BLaER1 treated with 17β-estradiol and CSF1 and Interleukin-3, amounts not matched to agents 10 nM and 100 nM (cell line): ENCODE data around the gene DIP2B.

Source experiments
- H3K27ac ChIP-seq, 11 experiments: shearing (Covaris generic); formaldehyde crosslinking; 2 replicates each; pipeline ENCODE4 v1.8.1; 2022
- H3K27me3 ChIP-seq, 11 experiments: shearing (Covaris generic); formaldehyde crosslinking; 2 replicates each; pipeline ENCODE4 v1.8.1; 2022
- H3K36me3 ChIP-seq, 11 experiments: shearing (Covaris generic); formaldehyde crosslinking; 2 replicates each; pipeline ENCODE4 v1.8.1; 2022
- H3K4me1 ChIP-seq, 10 experiments: shearing (Covaris generic); formaldehyde crosslinking; 2 replicates each; pipeline ENCODE4 v1.8.1; 2022
- H3K4me2 ChIP-seq, 11 experiments: shearing (Covaris generic); formaldehyde crosslinking; 2 replicates each; pipeline ENCODE4 v1.8.1; 2022
- H3K4me3 ChIP-seq, 10 experiments: shearing (Covaris generic); formaldehyde crosslinking; 2 replicates each; pipeline ENCODE4 v1.8.1; 2022
- H3K9ac ChIP-seq, 11 experiments: shearing (Covaris generic); formaldehyde crosslinking; 2 replicates each; pipeline ENCODE4 v1.8.1; 2022
- H3K9me3 ChIP-seq, 11 experiments: shearing (Covaris generic); formaldehyde crosslinking; replicated peaks in 1 of 11; 2 replicates each; pipeline ENCODE4 v1.8.1; 2022
- H4K20me1 ChIP-seq, 11 experiments: shearing (Covaris generic); formaldehyde crosslinking; 2 replicates each; pipeline ENCODE4 v1.8.1; 2022
- Cebpa-rat ChIP-seq, 11 experiments: shearing (Covaris generic); IDR thresholded peaks; 2 replicates each; pipeline ENCODE4 v1.8.1; 2022

The DIP2B gene

GRCh38 chr12:50610171-50610570 lies 105.4 kb downstream of the DIP2B start:
- Histone ChIP-seq H3K27ac (peak overlapping the region in 3 of 11 experiments; percentile 71 to 74 (median 73); a peak in 4 of 22 replicates), H3K9ac (no peak overlapping the region), H3K4me3 (no peak overlapping the region), H3K4me2 (peak overlapping the region in 6 of 11 experiments; percentile 52 to 91 (median 75); a peak in 12 of 22 replicates), H3K4me1 (peaks cover 14 to 97% (median 51%) of the 10 kb centered on the region in 10 experiments), H3K36me3 (peaks cover 4 to 52% (median 26%) of the 10 kb centered on the region in 11 experiments; a peak in 18 of 22 replicates), H3K27me3 (no peaks in the 10 kb centered on the region), H3K9me3 (no peaks in the 10 kb centered on the region), H4K20me1 (peaks cover 0 to 96% (median 72%) of the 10 kb centered on the region in 11 experiments; a peak in 17 of 22 replicates)
- TF ChIP-seq Cebpa-rat (IDR thresholded peaks at IDR 0.05): no peak

- Histone ChIP-seq H3K4me3 (peak overlapping the region in 1 of 10 experiments; percentile 19; a peak in 2 of 20 replicates), H4K20me1 (peaks cover 3 to 96% (median 72%) of the 10 kb centered on the region in 11 experiments; a peak in 17 of 22 replicates), H3K36me3 (peaks cover 4 to 42% (median 20%) of the 10 kb centered on the region in 11 experiments; a peak in 17 of 22 replicates), H3K27ac (peak overlapping the region in 9 of 11 experiments; percentile 33 to 74 (median 67); a peak in 17 of 22 replicates), H3K9ac (peak overlapping the region in 9 of 11 experiments; percentile 4 to 67 (median 57); a peak in 13 of 22 replicates), H3K9me3 (no peaks in the 10 kb centered on the region), H3K27me3 (no peaks in the 10 kb centered on the region), H3K4me2 (peak overlapping the region; percentile 11 to 91 (median 57); a peak in 21 of 22 replicates), H3K4me1 (peaks cover 14 to 100% (median 50%) of the 10 kb centered on the region in 10 experiments)
- TF ChIP-seq Cebpa-rat (IDR thresholded peaks at IDR 0.05): no peak
Observed at GRCh38 chr12:50611021-50611744, 106.4 kb downstream of the DIP2B start.

- peak overlapping the region in 2 of 11 experiments; percentile 3 to 32; a peak in 2 of 22 replicates for H3K27ac ChIP-seq
- no peaks in the 10 kb centered on the region for H3K27me3 ChIP-seq
- peaks cover 14 to 91% (median 40%) of the 10 kb centered on the region in 10 experiments for H3K4me1 ChIP-seq
- H3K9ac ChIP-seq: no peak overlapping the region
- peaks cover 4 to 44% (median 20%) of the 10 kb centered on the region in 11 experiments; a peak in 15 of 22 replicates for H3K36me3 ChIP-seq
- no peaks in the 10 kb centered on the region for H3K9me3 ChIP-seq
- peak overlapping the region in 4 of 11 experiments; percentile 52 to 91 (median 84); a peak in 7 of 22 replicates for H3K4me2 ChIP-seq
- TF ChIP-seq Cebpa-rat (IDR thresholded peaks at IDR 0.05): no peak
- no peak overlapping the region for H3K4me3 ChIP-seq
- H4K20me1 ChIP-seq: peaks cover 3 to 95% (median 69%) of the 10 kb centered on the region in 11 experiments; a peak in 17 of 22 replicates
Observed at GRCh38 chr12:50612882-50613281, 108.1 kb downstream of the DIP2B start.

- no peak for TF ChIP-seq Cebpa-rat (IDR thresholded peaks at IDR 0.05)
- Histone ChIP-seq H3K36me3 (peaks cover 4 to 47% (median 16%) of the 10 kb centered on the region in 11 experiments; a peak in 15 of 22 replicates), H3K4me1 (peaks cover 14 to 91% (median 40%) of the 10 kb centered on the region in 10 experiments), H3K9me3 (no peaks in the 10 kb centered on the region), H3K27me3 (no peaks in the 10 kb centered on the region), H4K20me1 (peaks cover 3 to 95% (median 68%) of the 10 kb centered on the region in 11 experiments; a peak in 18 of 22 replicates), H3K27ac (peak overlapping the region in 2 of 11 experiments; percentile 3 to 32; a peak in 2 of 22 replicates), H3K9ac (no peak overlapping the region; a peak in 1 of 22 replicates), H3K4me2 (peak overlapping the region in 3 of 11 experiments; percentile 79 to 91 (median 89); a peak in 6 of 22 replicates), H3K4me3 (no peak overlapping the region)
Observed at GRCh38 chr12:50613463-50613862, 108.7 kb downstream of the DIP2B start.

GRCh38 chr12:50614167-50614759 lies 109.5 kb downstream of the DIP2B start:
- H3K4me3 ChIP-seq: no peak overlapping the region
- no peaks in the 10 kb centered on the region for H3K9me3 ChIP-seq
- peak overlapping the region in 5 of 11 experiments; percentile 7 to 91 (median 79); a peak in 7 of 22 replicates for H3K4me2 ChIP-seq
- peaks cover 14 to 91% (median 39%) of the 10 kb centered on the region in 10 experiments for H3K4me1 ChIP-seq
- H4K20me1 ChIP-seq: peaks cover 4 to 97% (median 75%) of the 10 kb centered on the region in 11 experiments; a peak in 19 of 22 replicates
- H3K9ac ChIP-seq: no peak overlapping the region
- H3K36me3 ChIP-seq: peaks cover 4 to 47% (median 16%) of the 10 kb centered on the region in 11 experiments; a peak in 15 of 22 replicates
- no peaks in the 10 kb centered on the region for H3K27me3 ChIP-seq
- no peak for TF ChIP-seq Cebpa-rat (IDR thresholded peaks at IDR 0.05)
- H3K27ac ChIP-seq: no peak overlapping the region; a peak in 1 of 22 replicates

GRCh38 chr12:50615145-50615906 lies 110.5 kb downstream of the DIP2B start:
- no peak overlapping the region; a peak in 1 of 22 replicates for H3K27ac ChIP-seq
- peaks cover 17 to 91% (median 46%) of the 10 kb centered on the region in 10 experiments for H3K4me1 ChIP-seq
- no peaks in the 10 kb centered on the region for H3K9me3 ChIP-seq
- H3K4me2 ChIP-seq: peak overlapping the region in 3 of 11 experiments; percentile 17 to 89 (median 22); a peak in 3 of 22 replicates
- no peak overlapping the region for H3K9ac ChIP-seq
- H3K36me3 ChIP-seq: peaks cover 4 to 43% (median 16%) of the 10 kb centered on the region in 11 experiments; a peak in 15 of 22 replicates
- no peak overlapping the region for H3K4me3 ChIP-seq
- TF ChIP-seq Cebpa-rat (IDR thresholded peaks at IDR 0.05): no peak
- H3K27me3 ChIP-seq: no peaks in the 10 kb centered on the region
- peaks cover 14 to 98% (median 84%) of the 10 kb centered on the region in 11 experiments; a peak in 20 of 22 replicates for H4K20me1 ChIP-seq

GRCh38 chr12:50615907-50616296 lies 111.1 kb downstream of the DIP2B start:
- Histone ChIP-seq H3K36me3 (peaks cover 4 to 43% (median 16%) of the 10 kb centered on the region in 11 experiments; a peak in 15 of 22 replicates), H4K20me1 (peaks cover 20 to 98% (median 84%) of the 10 kb centered on the region in 11 experiments; a peak in 20 of 22 replicates), H3K4me3 (no peak overlapping the region), H3K9ac (no peak overlapping the region), H3K4me1 (peaks cover 17 to 91% (median 46%) of the 10 kb centered on the region in 10 experiments), H3K9me3 (no peaks in the 10 kb centered on the region), H3K27me3 (no peaks in the 10 kb centered on the region), H3K27ac (no peak overlapping the region; a peak in 1 of 22 replicates), H3K4me2 (peak overlapping the region in 3 of 11 experiments; percentile 8 to 22 (median 17); a peak in 3 of 22 replicates)
- TF ChIP-seq Cebpa-rat (IDR thresholded peaks at IDR 0.05): no peak

GRCh38 chr12:50617657-50618056 lies 112.9 kb downstream of the DIP2B start:
- H4K20me1 ChIP-seq: peaks cover 29 to 100% (median 86%) of the 10 kb centered on the region in 11 experiments; a peak in 21 of 22 replicates
- H3K36me3 ChIP-seq: peaks cover 3 to 33% (median 5%) of the 10 kb centered on the region in 11 experiments; a peak in 13 of 22 replicates
- no peak overlapping the region for H3K27ac ChIP-seq
- H3K4me1 ChIP-seq: peaks cover 26 to 91% (median 49%) of the 10 kb centered on the region in 10 experiments
- no peak overlapping the region for H3K4me3 ChIP-seq
- H3K4me2 ChIP-seq: no peak overlapping the region
- H3K9me3 ChIP-seq: no peaks in the 10 kb centered on the region
- H3K27me3 ChIP-seq: no peaks in the 10 kb centered on the region
- no peak overlapping the region for H3K9ac ChIP-seq
- TF ChIP-seq Cebpa-rat (IDR thresholded peaks at IDR 0.05): no peak
